PC-9 (cell line): Measurements from ENCODE around the gene KRT8. TPM values are rescaled to one million over a fixed set of nuclear protein-coding genes. Genes with fewer than 3 reads are reported as not detected.
A peak's percentile ranks its signal among the peaks of the same experiment; 100 is the strongest.

Experiments
- BruUV-seq: library from RNA; stranded (reverse); fragments of 400-500 nt; replicated peaks from 2 replicates; lab custom pipeline; 2021; lab: Mats Ljungman, UMichigan
- CTCF ChIA-PET: fragments of 300-600 bp; sonication (Branson Sonifier 250); formaldehyde crosslinking; loops from one replicate; lab custom pipeline; 2022; ENCODE audit warnings: antibody characterized with exemption; lab: Charles Lee
- POLR2A ChIA-PET: fragments of 300-600 bp; sonication (Branson Sonifier 250); formaldehyde crosslinking; loops from one replicate; lab custom pipeline; 2022; ENCODE audit warnings: antibody characterized with exemption; ENCODE audit not compliant: unreplicated experiment; lab: Charles Lee
- DNase-seq, 2 experiments: peaks; one replicate each; pipeline versions ENCODE4 v3.0.0 to v3.0.0-alpha.2; 2015 to 2022; ENCODE audit warnings: mixed read lengths in 1 of 2
- H2AFZ ChIP-seq: fragments of 200-600 bp; sonication (generic); 2 replicates; pipeline ENCODE4 v1.8.1; 2017; ENCODE audit warnings: antibody characterized with exemption
- H3F3A ChIP-seq: fragments of 200-600 bp; sonication (generic); 2 replicates; pipeline ENCODE4 v1.8.1; 2017; ENCODE audit warnings: antibody characterized with exemption, mild to moderate bottlenecking, low read depth; ENCODE audit not compliant: insufficient read depth
- H3K27ac ChIP-seq: fragments of 200-600 bp; sonication (generic); 2 replicates; pipeline ENCODE4 v1.6.1; 2016; ENCODE audit warnings: mixed run types
- H3K27me3 ChIP-seq: fragments of 200-600 bp; sonication (generic); 2 replicates; pipeline ENCODE4 v1.6.1; 2016; ENCODE audit warnings: low read depth, mixed run types; ENCODE audit not compliant: insufficient read depth
- H3K36me3 ChIP-seq: fragments of 200-600 bp; sonication (generic); 2 replicates; pipeline ENCODE4 v1.6.1; 2016; ENCODE audit warnings: low read depth, mixed run types
- H3K4me1 ChIP-seq: fragments of 200-600 bp; sonication (generic); replicated peaks from 2 replicates; pipeline ENCODE4 v1.6.1; 2016; ENCODE audit warnings: mixed run types; ENCODE audit not compliant: insufficient read depth
- H3K4me2 ChIP-seq: fragments of 200-600 bp; sonication (generic); 2 replicates; pipeline ENCODE4 v1.6.1; 2017; ENCODE audit warnings: mixed run types
- H3K4me3 ChIP-seq: fragments of 200-600 bp; sonication (generic); 2 replicates; pipeline ENCODE4 v1.6.1; 2016; ENCODE audit warnings: mixed run types
- H3K79me2 ChIP-seq: fragments of 200-600 bp; sonication (generic); 2 replicates; pipeline ENCODE4 v1.6.1; 2017; ENCODE audit warnings: low read depth, mixed run types
- H3K9me2 ChIP-seq: fragments of 200-600 bp; sonication (generic); 2 replicates; pipeline ENCODE4 v1.8.1; 2017; ENCODE audit warnings: mild to moderate bottlenecking; ENCODE audit not compliant: insufficient read depth
- H3K9me3 ChIP-seq: fragments of 200-600 bp; sonication (generic); 2 replicates; pipeline ENCODE4 v1.8.1; 2016; ENCODE audit warnings: low read depth; ENCODE audit not compliant: insufficient read depth
- H4K20me1 ChIP-seq: fragments of 200-600 bp; sonication (generic); 2 replicates; pipeline ENCODE4 v1.8.1; 2017; ENCODE audit not compliant: insufficient read depth
- CTCF ChIP-seq: fragments of 200-600 bp; sonication (generic); conservative IDR thresholded peaks from 2 replicates; pipeline ENCODE4 v1.6.1; 2017; ENCODE audit warnings: mixed run types, antibody characterized with exemption, mild to moderate bottlenecking, moderate library complexity
- EZH2 ChIP-seq: fragments of 200-600 bp; sonication (generic); IDR thresholded peaks from 2 replicates; pipeline ENCODE4 v1.8.0; 2017; ENCODE audit warnings: antibody characterized with exemption, low read depth
- intact Hi-C: fragments of 100-400 bp; cut with micrococcal nuclease; formaldehyde crosslinking; loops from one replicate; pipeline ENCODE4 v1.10.0; 2022; ENCODE audit not compliant: unreplicated experiment
- total RNA-seq: library from RNA; stranded (reverse); gene quantifications from 2 replicates; pipeline ENCODE4 v1.2.3, GENCODE V29; 2021

Gene KRT8
- total RNA-seq, 1 experiment from 2014 or later = 2,962 TPM

GRCh38 chr12:52929538-52929937, 24.7 kb upstream of the KRT8 start:
- no peak overlapping the region for H3K4me2 ChIP-seq
- H3K27me3 ChIP-seq = no peaks in the 10 kb centered on the region
- TF ChIP-seq EZH2 = no peak
- TF ChIP-seq CTCF = no peak
- ChIA-PET CTCF (no interaction called here), POLR2A (no interaction called here)
- H3K27ac ChIP-seq = no peak overlapping the region
- peaks cover 33% of the 10 kb centered on the region for H3F3A ChIP-seq
- peaks cover 39% of the 10 kb centered on the region for H3K4me1 ChIP-seq
- no peaks in the 10 kb centered on the region for H3K79me2 ChIP-seq
- H4K20me1 ChIP-seq = no peaks in the 10 kb centered on the region
- DNase-seq = no peak
- H3K9me3 ChIP-seq = no peaks in the 10 kb centered on the region
- intact Hi-C loops = loop anchor here (5.0 kb wide), 1 partner anchor 782 kb away; no protein-coding TSS in a partner anchor
- H3K36me3 ChIP-seq = no peaks in the 10 kb centered on the region
- H3K9me2 ChIP-seq = no peaks in the 10 kb centered on the region
- BruUV-seq = no TSS peak
- H2AFZ ChIP-seq = no peak overlapping the region
- H3K4me3 ChIP-seq = no peak overlapping the region

GRCh38 chr12:52927964-52928363, 23.1 kb upstream of the KRT8 start:
- H3K4me1 ChIP-seq = peaks cover 54% of the 10 kb centered on the region
- no peaks in the 10 kb centered on the region for H4K20me1 ChIP-seq
- DNase-seq = no peak
- H3K27me3 ChIP-seq = no peaks in the 10 kb centered on the region
- TF ChIP-seq EZH2 = no peak
- no peak for TF ChIP-seq CTCF
- no peaks in the 10 kb centered on the region for H3K36me3 ChIP-seq
- H3K9me3 ChIP-seq = no peaks in the 10 kb centered on the region
- peak overlapping the region; percentile 65 for H3K4me2 ChIP-seq
- H3K4me3 ChIP-seq = no peak overlapping the region
- ChIA-PET POLR2A (interaction anchor here (0.6 to 4.7 kb wide), 10 partner anchors 19 to 781 kb away, joined by 3 to 354 read pairs (median 12); partner anchors contain the start of genes KRT18 and KRT8), CTCF (interaction anchor here (1.0 to 3.2 kb wide), 3 partner anchors 17 to 53 kb away, joined by 4 to 19 read pairs (median 10); partner anchors contain the start of gene KRT8)
- no TSS peak for BruUV-seq
- no peaks in the 10 kb centered on the region for H3K79me2 ChIP-seq
- H3K27ac ChIP-seq = peak overlapping the region; percentile 100
- no peaks in the 10 kb centered on the region for H3K9me2 ChIP-seq
- H2AFZ ChIP-seq = no peak overlapping the region
- intact Hi-C loops = loop anchor here (1.0 to 5.0 kb wide), 5 partner anchors 17 to 781 kb away; partner anchors contain the start of gene KRT8
- H3F3A ChIP-seq = peaks cover 40% of the 10 kb centered on the region

- H3K36me3 ChIP-seq = no peaks in the 10 kb centered on the region
- H3K27ac ChIP-seq = peak overlapping the region; percentile 100
- no peaks in the 10 kb centered on the region for H3K9me3 ChIP-seq
- H3K4me2 ChIP-seq = peak overlapping the region; percentile 77
- no peak for TF ChIP-seq EZH2
- TF ChIP-seq CTCF = no peak
- H4K20me1 ChIP-seq = no peaks in the 10 kb centered on the region
- ChIA-PET CTCF (interaction anchor here (0.6 to 3.2 kb wide), 7 partner anchors 19 to 175 kb away, joined by 4 to 19 read pairs (median 8); partner anchors contain the start of gene KRT8), POLR2A (interaction anchor here (0.5 to 4.7 kb wide), 23 partner anchors 14 to 779 kb away, joined by 3 to 354 read pairs (median 7); partner anchors contain the start of genes KRT18, KRT8 and SPRYD3)
- no peaks in the 10 kb centered on the region for H3K79me2 ChIP-seq
- DNase-seq = no peak
- no peaks in the 10 kb centered on the region for H3K27me3 ChIP-seq
- peaks cover 67% of the 10 kb centered on the region for H3K4me1 ChIP-seq
- H2AFZ ChIP-seq = no peak overlapping the region
- BruUV-seq = TSS peak; percentile 86
- no peaks in the 10 kb centered on the region for H3K9me2 ChIP-seq
- intact Hi-C loops = loop anchor here (1.0 to 5.0 kb wide), 5 partner anchors 19 to 779 kb away; partner anchors contain the start of gene KRT8
- H3K4me3 ChIP-seq = peak overlapping the region; percentile 33; the same call in 1 of the 2 replicates
- peaks cover 40% of the 10 kb centered on the region for H3F3A ChIP-seq
These were observed 21.8 kb upstream of the KRT8 start for GRCh38 chr12:52926596-52927234.
